ENCODE results near the gene IRAK4.

IRAK4 gene

DNA sequence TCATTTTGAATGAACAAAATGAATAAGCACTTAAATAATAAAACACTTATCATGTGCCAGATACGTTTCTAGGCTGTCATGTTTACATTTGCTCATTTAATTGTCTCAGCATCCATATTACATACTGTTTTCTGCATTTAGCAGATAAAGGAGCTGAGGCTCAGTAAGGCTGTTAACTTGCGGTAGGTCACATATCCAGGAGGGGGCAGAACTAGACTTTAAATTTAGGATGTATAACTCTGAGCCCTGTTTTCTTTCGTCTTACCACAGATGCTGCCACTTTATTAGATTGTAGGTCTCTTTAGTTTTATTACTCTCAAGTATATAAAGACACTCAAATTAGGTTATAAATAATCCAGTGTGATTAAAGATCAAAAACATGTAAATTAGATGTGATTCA lies 17.7 kb downstream of the IRAK4 start:
- DNase-seq = peak; percentile 0 to 39

DNA sequence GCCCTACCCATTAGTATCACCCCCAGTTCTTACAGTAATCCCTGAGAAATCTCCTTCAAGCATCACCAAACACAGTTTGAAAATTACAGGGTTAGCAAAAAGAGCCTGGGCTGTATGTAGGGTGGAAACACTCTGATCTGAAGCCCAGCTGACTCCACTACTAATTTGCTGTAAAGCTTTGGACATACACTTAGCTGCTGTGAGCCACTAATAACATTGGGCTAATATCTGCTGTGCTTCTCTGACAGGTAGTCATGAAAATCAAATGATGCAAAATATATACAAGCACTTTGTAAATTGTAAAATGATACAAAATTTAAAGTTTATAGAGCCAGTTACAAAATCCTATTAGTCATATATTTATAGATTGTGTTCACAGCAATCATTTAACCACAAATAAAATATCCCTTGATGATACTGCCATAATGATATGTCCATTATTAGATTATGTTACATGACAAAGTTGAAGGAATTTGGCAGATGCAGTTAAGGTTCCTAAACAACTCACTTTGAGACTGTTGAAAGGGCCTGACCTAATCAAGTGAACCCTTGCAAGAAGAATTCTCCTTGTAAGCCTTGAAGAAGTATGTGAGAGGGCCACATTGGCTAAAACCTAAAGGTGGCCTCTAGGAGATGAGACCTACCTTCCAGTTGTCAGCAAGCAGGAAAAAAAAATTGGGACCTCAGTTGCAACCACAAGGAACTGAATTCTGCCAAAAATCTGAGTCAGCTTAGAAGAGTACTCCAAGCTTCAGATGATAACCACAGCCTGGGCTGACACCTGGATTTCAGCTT lies 28.3 kb downstream of the IRAK4 start:
- no peak for DNase-seq

DNA sequence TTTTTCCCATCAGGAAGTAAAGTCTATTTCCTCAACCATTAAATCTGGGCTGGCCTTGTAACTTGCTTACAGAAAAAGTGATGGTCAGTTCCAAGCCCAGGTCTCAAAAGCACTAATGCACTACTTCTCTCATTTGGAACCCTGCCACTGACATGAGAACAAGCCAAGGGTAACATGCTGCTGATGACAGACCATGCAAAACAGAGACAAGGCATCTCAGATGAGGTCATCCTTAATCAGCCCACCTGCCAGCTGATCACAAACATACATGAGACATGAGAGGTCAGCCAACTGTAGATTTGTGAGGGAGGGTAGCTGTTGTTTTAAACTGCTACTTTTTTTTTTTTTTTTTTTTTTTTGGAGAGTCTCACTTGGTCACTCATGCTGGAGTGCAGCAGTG lies 31.2 kb downstream of the IRAK4 start:
- no peak for DNase-seq

DNA sequence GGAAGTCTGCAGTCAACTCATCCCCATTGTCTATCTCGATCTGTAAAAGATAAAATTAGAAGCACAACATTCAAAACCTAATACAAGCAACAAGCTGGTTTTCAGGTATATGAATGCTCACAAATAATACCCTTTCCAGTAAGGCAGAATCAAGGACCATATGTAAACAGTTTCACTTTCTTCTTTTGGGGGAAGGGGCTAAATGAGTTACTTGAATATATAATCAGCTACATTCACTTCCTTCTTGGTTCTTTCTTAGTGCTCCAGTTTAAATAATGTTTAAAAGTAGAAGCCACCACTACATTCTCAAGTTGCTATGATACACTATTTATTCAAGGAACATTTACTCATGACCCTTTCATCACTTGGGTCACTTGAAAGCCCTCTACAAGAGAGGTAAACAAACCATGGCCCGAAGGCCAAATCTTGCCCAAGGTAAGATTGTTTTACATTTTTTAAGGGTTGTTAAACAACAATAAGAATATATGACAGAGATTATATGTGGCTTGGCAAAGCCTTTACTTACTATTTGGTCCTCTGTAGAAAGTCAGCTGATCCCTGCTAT lies 37.0 kb downstream of the IRAK4 start:
- no peak for DNase-seq

GRCh38 chr12:43797561-43798217 lies 38.9 kb downstream of the IRAK4 start:
- no peak for DNase-seq

DNA sequence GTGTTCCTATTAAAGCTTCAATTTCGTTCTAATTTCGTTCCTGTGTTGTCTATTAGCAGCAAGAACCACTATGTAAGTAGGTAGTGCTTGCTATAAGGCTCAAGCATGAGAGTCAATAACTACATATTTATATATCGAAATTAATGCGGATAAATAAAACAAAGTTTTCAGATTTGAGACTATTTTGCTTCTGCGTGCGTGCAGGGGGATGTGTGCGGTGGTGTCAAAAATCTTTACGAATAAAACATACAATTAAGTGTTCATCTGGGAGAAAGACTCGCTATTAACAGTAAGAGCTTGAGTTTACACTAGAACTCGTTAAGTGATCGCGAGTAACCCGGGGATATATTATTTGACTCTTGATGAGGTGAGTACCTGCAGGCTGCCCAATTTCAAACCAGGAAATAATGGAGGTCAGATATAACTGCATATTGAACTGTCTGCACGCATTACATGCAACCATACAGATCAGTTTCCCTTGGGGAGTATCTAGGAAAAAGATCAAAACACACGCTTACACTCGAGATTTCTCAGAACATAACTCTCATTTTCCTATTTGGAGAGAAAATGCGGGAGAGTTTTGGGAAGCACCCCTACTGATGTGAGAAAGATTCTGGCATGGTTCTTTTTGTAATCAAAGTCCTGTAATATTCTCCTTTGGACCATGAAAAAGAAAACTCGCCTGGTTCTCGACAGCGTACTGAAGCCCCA lies 46.6 kb downstream of the IRAK4 start:
- DNase-seq = peak; percentile 22 to 40

DNA sequence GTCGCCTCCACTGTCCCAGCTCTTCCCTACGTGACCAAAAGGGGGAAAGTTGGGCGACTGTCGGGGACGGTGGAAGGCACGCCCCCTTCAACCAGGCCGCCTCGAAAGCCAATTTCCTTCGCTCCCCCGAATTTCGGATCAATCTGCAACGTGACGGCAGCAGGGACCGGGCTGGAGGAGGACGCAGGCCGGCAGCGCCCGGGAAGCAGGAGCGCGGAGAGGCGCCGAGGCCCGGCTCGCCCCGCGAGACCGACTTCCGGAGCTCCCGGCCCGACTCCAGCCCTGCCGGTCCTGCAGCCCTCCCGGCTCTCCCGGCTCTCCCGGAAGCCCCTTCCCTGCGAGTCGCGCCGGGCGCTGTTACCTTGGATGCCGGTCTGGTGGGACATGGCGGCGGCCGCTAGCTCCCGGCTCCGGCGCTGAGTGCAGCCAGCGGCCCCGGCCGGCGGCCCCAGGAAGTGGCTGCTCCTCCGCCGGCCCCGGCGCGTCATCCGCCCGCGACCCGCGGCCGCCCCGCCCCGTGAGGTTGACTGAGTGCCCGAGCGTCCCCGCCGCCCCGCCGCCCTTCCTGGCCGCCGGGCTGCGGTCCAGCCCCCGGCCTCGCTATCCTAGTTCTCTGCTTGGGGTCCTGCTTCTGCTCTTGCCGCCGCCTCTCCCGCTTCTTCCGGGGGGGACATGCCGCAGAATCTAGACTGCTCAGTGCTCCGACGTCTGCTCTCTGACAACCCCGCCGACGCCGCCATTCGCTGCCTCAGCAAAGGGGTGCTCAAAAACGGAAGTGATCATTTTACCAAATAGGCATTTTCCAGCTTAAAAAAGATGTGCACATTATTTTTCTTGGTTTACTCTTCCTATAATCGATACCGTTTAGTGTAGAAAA lies 47.3 kb downstream of the IRAK4 start, which contains the start of gene TWF1:
TSS of gene TWF1 (minus strand) at position 458 of the 877 bp plus-strand sequence. CDS start at position 386, 72 bp downstream.
- DNase-seq = peak; percentile 44 to 63

- DNase-seq = peak in 1 of 2 experiments; percentile 7
These were observed 48.0 kb downstream of the IRAK4 start for GRCh38 chr12:43806737-43807072.

GRCh38 chr12:43807386-43807785 lies 48.6 kb downstream of the IRAK4 start:
- no peak for DNase-seq

- no peak for DNase-seq
These were observed 53.3 kb downstream of the IRAK4 start for GRCh38 chr12:43812057-43812456.

GRCh38 chr12:43812926-43813325 lies 54.2 kb downstream of the IRAK4 start:
- DNase-seq = no peak

DNA sequence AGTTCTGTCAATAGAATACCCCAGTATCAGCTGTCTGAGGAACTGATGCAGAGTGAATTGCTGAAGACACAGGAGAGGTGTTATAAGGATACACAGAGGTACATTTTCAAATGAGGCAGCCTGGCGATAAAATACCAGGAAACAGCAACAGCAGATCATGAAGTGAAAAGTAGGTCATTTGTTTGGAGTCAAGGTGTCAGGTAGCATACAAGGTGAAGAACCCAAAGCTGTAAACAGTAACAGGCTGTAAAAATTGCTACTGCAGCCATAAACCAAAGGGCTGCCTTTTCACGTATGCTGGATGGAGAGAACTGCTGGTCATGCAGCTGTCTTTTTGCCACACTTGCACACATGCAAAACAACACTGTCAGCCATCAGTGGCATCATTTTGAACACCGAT lies 56.7 kb downstream of the IRAK4 start:
- no peak for DNase-seq

DNA sequence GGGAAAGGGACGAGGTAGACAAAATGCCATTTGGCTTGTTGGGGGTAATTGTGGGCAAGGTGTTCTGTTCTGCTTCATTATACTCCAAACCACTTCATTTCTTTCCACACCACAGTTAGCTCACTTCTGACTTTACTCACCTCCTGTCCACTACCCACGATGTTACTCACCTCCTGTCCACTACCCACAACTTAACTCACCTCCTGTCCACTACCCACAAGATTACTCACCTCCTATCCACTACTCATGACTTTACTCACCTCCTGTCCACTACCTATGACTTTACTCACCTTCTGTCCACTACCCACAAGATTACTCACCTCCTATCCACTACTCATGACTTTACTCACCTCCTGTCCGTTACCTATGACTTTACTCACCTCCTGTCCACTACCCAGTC lies 57.4 kb downstream of the IRAK4 start:
- no peak for DNase-seq

- no peak for DNase-seq
These were observed 65.5 kb downstream of the IRAK4 start for GRCh38 chr12:43824207-43824775.

DNA sequence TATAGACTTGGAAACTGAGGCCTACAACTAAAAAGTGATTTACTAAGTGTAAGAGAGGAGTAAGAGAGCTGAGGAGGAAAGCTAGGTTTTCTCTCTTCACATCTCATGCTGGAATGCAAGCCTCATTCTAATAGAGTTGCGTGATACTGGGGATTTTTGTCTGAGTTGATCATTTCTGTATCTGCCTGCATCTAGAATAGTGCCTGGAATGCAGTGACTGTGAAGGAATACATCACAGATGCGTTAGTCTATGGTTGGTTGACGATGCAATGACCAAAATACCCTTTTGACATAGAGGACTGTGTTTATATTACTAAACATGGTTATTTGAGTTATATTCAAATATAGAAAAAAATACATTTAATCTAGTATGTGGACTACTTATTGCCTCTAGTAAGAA lies 67.9 kb downstream of the IRAK4 start:
- DNase-seq = no peak

GRCh38 chr12:43827093-43827492 lies 68.3 kb downstream of the IRAK4 start:
- no peak for DNase-seq

DNA sequence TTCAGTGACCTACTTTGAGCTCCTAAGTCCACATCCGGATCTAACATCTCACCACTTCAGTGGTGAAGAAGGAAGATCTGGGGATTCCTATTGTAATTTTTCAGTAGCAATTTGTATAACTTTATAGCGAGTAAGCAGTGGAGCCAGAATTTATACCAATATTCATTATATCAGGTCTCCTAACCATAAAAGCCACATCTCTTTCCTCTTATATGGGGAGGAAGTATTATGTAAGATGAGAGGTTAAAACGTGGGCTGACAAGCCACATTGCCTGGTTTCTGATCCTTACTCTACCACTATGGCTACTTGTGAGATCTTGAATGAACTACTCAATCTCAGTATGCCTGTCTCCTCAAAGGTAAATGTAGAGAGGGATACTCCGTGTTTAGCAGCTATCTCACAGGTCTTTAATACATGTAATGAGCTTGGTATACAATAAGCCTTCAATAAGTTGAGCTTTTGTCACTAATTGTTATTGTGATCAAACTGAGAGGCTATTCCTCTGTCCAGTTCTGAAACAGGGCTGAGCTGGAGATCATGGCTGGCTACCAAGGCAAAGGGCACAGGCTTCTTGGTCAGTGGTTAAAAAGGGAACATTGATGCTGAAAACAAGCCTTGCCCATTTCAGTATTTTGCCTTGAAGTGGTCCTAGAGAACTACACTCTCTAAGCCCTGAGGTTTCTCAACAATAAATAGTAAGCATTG lies 73.9 kb downstream of the IRAK4 start:
- DNase-seq = no peak

GRCh38 chr12:43835264-43835655 lies 76.5 kb downstream of the IRAK4 start:
- DNase-seq = no peak

- peak; percentile 18 to 55 for DNase-seq
These were observed 77.1 kb downstream of the IRAK4 start, which contains the start of gene TMEM117 for GRCh38 chr12:43835656-43836474. Gene TMEM117, plus strand, starts transcription at chr12:43836081.

- no peak for DNase-seq
These were observed 77.8 kb downstream of the IRAK4 start for GRCh38 chr12:43836475-43836989.
